Fibroblast of lung (primary cell): ENCODE data around the gene GIT2. TPM values are rescaled to one million over a fixed set of nuclear protein-coding genes. Genes with fewer than 3 reads are reported as not detected.

Experiments used
- DNase-seq, 2 donors: peaks; one replicate each; pipeline versions ENCODE4 v3.0.0 to v3.0.0-alpha.2; 2010; ENCODE audit warnings: low read depth in 2 of 2
- H2AFZ ChIP-seq: 2 replicates; pipeline ENCODE4 v1.5.1; 2012; ENCODE audit warnings: low read length, control low read depth, inconsistent platforms
- H3K27ac ChIP-seq: 2 replicates; pipeline ENCODE4 v1.5.1; 2011; ENCODE audit warnings: low read length, control low read depth; ENCODE audit not compliant: insufficient read depth
- H3K27me3 ChIP-seq: 2 replicates; pipeline ENCODE4 v1.5.1; 2011; ENCODE audit warnings: mild to moderate bottlenecking, low read length; ENCODE audit not compliant: control insufficient read depth, insufficient read depth
- H3K36me3 ChIP-seq: 2 replicates; pipeline ENCODE4 v1.5.1; 2011; ENCODE audit warnings: low read length; ENCODE audit not compliant: control insufficient read depth, insufficient read depth
- H3K4me1 ChIP-seq: 2 replicates; pipeline ENCODE4 v1.5.1; 2011; ENCODE audit warnings: low read length; ENCODE audit not compliant: control insufficient read depth, insufficient read depth; ENCODE audit errors: extremely low read depth
- H3K4me2 ChIP-seq: 2 replicates; pipeline ENCODE4 v1.5.1; 2011; ENCODE audit warnings: low read length, control low read depth; ENCODE audit not compliant: insufficient read depth; ENCODE audit errors: extremely low read depth
- H3K4me3 ChIP-seq, 4 experiments: fragments of 200-600 bp in 1 of 4; sonication (generic) in 1 of 4; replicated peaks in 1 of 4; 2 replicates each; pipeline ENCODE4 v1.5.1; 2011 to 2016; ENCODE audit warnings: low read length in 4 of 4, low read depth in 3 of 4, mild to moderate bottlenecking in 3 of 4, control low read depth in 2 of 4, inconsistent platforms in 1 of 4, mixed read lengths in 1 of 4; ENCODE audit not compliant: insufficient read depth in 1 of 4; ENCODE audit errors: control extremely low read depth in 1 of 4
- H3K79me2 ChIP-seq: 2 replicates; pipeline ENCODE4 v1.5.1; 2012; ENCODE audit warnings: mild to moderate bottlenecking, low read length, inconsistent platforms; ENCODE audit not compliant: control insufficient read depth, insufficient read depth
- H3K9ac ChIP-seq: 2 replicates; pipeline ENCODE4 v1.5.1; 2011; ENCODE audit warnings: mild to moderate bottlenecking, low read length, control low read depth; ENCODE audit not compliant: insufficient read depth
- H3K9me3 ChIP-seq: 2 replicates; pipeline ENCODE4 v1.5.1; 2012; ENCODE audit warnings: low read depth, low read length; ENCODE audit not compliant: control insufficient read depth, insufficient read depth
- H4K20me1 ChIP-seq: 2 replicates; pipeline ENCODE4 v1.5.1; 2011; ENCODE audit warnings: low read length; ENCODE audit not compliant: control insufficient read depth, insufficient read depth; ENCODE audit errors: extremely low read depth
- EZH2 ChIP-seq: IDR thresholded peaks from 2 replicates; pipeline ENCODE4 v1.5.1; 2012; ENCODE audit warnings: low read length, control low read depth, mild to moderate bottlenecking; ENCODE audit errors: missing control alignments
- polyA plus RNA-seq, 2 donors: library from polyadenylated mRNA; depleted of rRNA in 1 of 2; stranded (reverse) in 1 of 2; unstranded in 1 of 2; fragments of >200 nt; gene quantifications; 2 replicates each; pipeline ENCODE4 v1.2.1, GENCODE V29; 2011 to 2012; ENCODE audit warnings: missing spikeins in 1 of 2
- total RNA-seq: library from RNA; depleted of rRNA; stranded (reverse); fragments of >200 nt; gene quantifications from 2 replicates; pipeline ENCODE4 v1.2.1, GENCODE V29; 2014
- TF ChIP-seq, protein P1 (sequence below), 2 donors: IDR thresholded peaks in 1 of 2; conservative IDR thresholded peaks in 1 of 2; 1 replicate in 1 of 2; 2 replicates in 1 of 2; pipeline ENCODE4 v1.5.1; 2011 to 2012; ENCODE audit warnings: low read length in 2 of 2, control low read depth in 1 of 2, inconsistent platforms in 1 of 2, low read depth in 1 of 2, mild to moderate bottlenecking in 1 of 2

Gene GIT2
- total and polyA plus RNA-seq, 2 donors (not counting 1 experiment from before 2014, with no cell fraction given), result 47.9 to 53.5 TPM

- TF ChIP-seq, protein P1, sequence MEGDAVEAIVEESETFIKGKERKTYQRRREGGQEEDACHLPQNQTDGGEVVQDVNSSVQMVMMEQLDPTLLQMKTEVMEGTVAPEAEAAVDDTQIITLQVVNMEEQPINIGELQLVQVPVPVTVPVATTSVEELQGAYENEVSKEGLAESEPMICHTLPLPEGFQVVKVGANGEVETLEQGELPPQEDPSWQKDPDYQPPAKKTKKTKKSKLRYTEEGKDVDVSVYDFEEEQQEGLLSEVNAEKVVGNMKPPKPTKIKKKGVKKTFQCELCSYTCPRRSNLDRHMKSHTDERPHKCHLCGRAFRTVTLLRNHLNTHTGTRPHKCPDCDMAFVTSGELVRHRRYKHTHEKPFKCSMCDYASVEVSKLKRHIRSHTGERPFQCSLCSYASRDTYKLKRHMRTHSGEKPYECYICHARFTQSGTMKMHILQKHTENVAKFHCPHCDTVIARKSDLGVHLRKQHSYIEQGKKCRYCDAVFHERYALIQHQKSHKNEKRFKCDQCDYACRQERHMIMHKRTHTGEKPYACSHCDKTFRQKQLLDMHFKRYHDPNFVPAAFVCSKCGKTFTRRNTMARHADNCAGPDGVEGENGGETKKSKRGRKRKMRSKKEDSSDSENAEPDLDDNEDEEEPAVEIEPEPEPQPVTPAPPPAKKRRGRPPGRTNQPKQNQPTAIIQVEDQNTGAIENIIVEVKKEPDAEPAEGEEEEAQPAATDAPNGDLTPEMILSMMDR (conservative IDR thresholded peaks at IDR 0.05 in 1 of 2, IDR thresholded peaks at IDR 0.05 in 1 of 2; ENCODE audit: low read depth in 1 of 2, low read length in 2 of 2), result no peak
- TF ChIP-seq EZH2, result no peak
- Histone ChIP-seq H3K9me3 (no peaks in the 10 kb centered on the region), H3K9ac (no peak overlapping the region), H4K20me1 (no peaks in the 10 kb centered on the region), H3K36me3 (peaks cover 19% of the 10 kb centered on the region), H3K4me2 (peak overlapping the region; percentile 33), H3K27me3 (no peaks in the 10 kb centered on the region), H3K4me1 (peaks cover 20% of the 10 kb centered on the region), H3K27ac (peak overlapping the region; percentile 81), H3K4me3 (no peak overlapping the region), H2AFZ (no peak overlapping the region), H3K79me2 (peaks cover 10% of the 10 kb centered on the region)
- no peak for DNase-seq
Observed at GRCh38 chr12:110038741-110039084, 42.5 kb upstream of the GIT2 start.

DNA sequence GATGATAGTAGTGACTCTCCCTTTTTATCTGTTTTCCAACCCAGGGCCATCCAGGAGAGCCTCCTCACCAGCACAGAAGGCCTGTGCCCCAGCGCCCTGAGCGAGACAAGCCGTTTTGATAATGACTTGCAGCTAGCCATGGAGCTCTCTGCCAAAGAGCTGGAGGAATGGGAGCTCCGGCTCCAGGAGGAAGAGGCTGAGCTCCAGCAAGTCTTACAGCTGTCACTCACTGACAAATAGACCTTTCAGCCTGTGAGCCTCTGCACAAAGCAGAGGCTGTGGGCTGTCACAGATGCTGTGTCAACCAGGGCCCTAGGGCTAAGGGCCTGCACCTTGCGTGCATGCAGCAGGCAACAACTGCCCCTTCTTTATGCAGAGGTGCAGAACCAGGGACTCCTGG lies 41.1 kb upstream of the GIT2 start:
- Histone ChIP-seq H3K4me1 (peaks cover 20% of the 10 kb centered on the region), H2AFZ (no peak overlapping the region), H3K36me3 (peaks cover 21% of the 10 kb centered on the region), H3K79me2 (peaks cover 9% of the 10 kb centered on the region), H3K4me2 (no peak overlapping the region), H4K20me1 (no peaks in the 10 kb centered on the region), H3K9ac (no peak overlapping the region), H3K27me3 (no peaks in the 10 kb centered on the region), H3K27ac (peak overlapping the region; percentile 22), H3K4me3 (no peak overlapping the region), H3K9me3 (no peaks in the 10 kb centered on the region)
- DNase-seq, result no peak
- TF ChIP-seq, protein P1 (conservative IDR thresholded peaks at IDR 0.05 in 1 of 2, IDR thresholded peaks at IDR 0.05 in 1 of 2; ENCODE audit: low read depth in 1 of 2, low read length in 2 of 2), result no peak
- TF ChIP-seq EZH2, result no peak

DNA sequence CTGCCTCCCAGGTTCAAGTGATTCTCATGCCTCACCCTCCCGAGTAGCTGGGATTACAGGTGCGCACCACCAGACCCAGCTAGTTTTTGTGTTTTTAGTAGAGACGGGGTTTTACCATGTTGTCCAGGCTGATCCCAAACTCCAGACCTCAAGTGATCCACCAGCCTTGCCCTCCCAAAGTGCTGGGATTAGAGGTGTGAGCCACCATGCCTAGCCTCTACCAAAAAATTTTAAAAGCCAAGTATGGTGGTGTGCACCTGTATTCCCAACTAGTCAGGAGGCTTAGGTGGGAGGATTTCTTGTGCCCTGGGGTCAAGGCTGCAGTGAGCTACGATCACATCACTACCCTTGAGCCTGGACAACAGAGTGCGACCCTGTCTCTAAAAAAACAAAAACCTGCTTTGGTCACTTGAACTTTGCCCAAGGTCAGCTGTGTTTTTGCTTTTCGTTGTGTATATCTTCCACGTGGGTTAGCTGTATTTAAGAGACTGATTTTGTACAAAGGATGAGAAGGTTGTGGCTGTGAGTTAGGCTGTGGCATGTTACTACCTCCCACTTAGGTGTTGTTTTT lies 39.5 kb upstream of the GIT2 start:
- Histone ChIP-seq H3K79me2 (peaks cover 5% of the 10 kb centered on the region), H2AFZ (no peak overlapping the region), H3K4me3 (no peak overlapping the region), H3K9ac (no peak overlapping the region), H3K4me2 (no peak overlapping the region), H3K4me1 (peaks cover 20% of the 10 kb centered on the region), H4K20me1 (no peaks in the 10 kb centered on the region), H3K9me3 (no peaks in the 10 kb centered on the region), H3K27ac (peak overlapping the region; percentile 4), H3K27me3 (no peaks in the 10 kb centered on the region), H3K36me3 (peaks cover 21% of the 10 kb centered on the region)
- no peak for DNase-seq
- TF ChIP-seq EZH2, result no peak
- TF ChIP-seq, protein P1 (conservative IDR thresholded peaks at IDR 0.05 in 1 of 2, IDR thresholded peaks at IDR 0.05 in 1 of 2; ENCODE audit: low read depth in 1 of 2, low read length in 2 of 2), result no peak
